GM23338 (cell line): ENCODE data around the gene CNGB1. TPM values are rescaled to one million over a fixed set of nuclear protein-coding genes. Genes with fewer than 3 reads are reported as not detected.

ENCODE experiments used
- ATAC-seq: fragments of 200-7000 bp; cut with Tn5 transposase; 3 replicates; pipeline ENCODE4 v1.9.1; 2020
- DNase-seq: peaks from one replicate; pipeline ENCODE4 v3.0.0-alpha.2; 2015; ENCODE audit warnings: low spot score
- H2AFZ ChIP-seq: fragments of 200-600 bp; sonication (generic); 2 replicates; pipeline ENCODE4 v1.8.0; 2016; ENCODE audit warnings: antibody characterized with exemption, mild to moderate bottlenecking, moderate library complexity
- H3F3A ChIP-seq: fragments of 200-600 bp; sonication (generic); replicated peaks from 2 replicates; pipeline ENCODE4 v1.8.0; 2017; ENCODE audit warnings: antibody characterized with exemption, mixed run types, low read depth
- H3K27ac ChIP-seq: fragments of 200-600 bp; sonication (generic); 2 replicates; pipeline ENCODE4 v1.6.1; 2016; ENCODE audit warnings: low read depth
- H3K27me3 ChIP-seq: fragments of 200-600 bp; sonication (generic); 2 replicates; pipeline ENCODE4 v1.8.0; 2016; ENCODE audit warnings: mild to moderate bottlenecking, mixed run types, moderate library complexity; ENCODE audit not compliant: insufficient read depth
- H3K36me3 ChIP-seq: fragments of 200-600 bp; sonication (generic); 2 replicates; pipeline ENCODE4 v1.8.0; 2016; ENCODE audit warnings: mild to moderate bottlenecking; ENCODE audit not compliant: insufficient read depth
- H3K4me1 ChIP-seq: fragments of 200-600 bp; sonication (generic); 2 replicates; pipeline ENCODE4 v1.8.0; 2016; ENCODE audit warnings: mild to moderate bottlenecking, moderate library complexity; ENCODE audit not compliant: insufficient read depth
- H3K4me2 ChIP-seq: fragments of 200-600 bp; sonication (generic); 2 replicates; pipeline ENCODE4 v1.7.1; 2017; ENCODE audit warnings: mixed run types
- H3K4me3 ChIP-seq: fragments of 200-600 bp; sonication (generic); 2 replicates; pipeline ENCODE4 v1.6.1; 2016; ENCODE audit warnings: mixed run types
- H3K79me2 ChIP-seq: fragments of 200-600 bp; sonication (generic); replicated peaks from 2 replicates; pipeline ENCODE4 v1.8.0; 2017; ENCODE audit warnings: mild to moderate bottlenecking; ENCODE audit not compliant: insufficient read depth
- H3K9me2 ChIP-seq: fragments of 200-600 bp; sonication (generic); 2 replicates; pipeline ENCODE4 v1.8.0; 2017; ENCODE audit not compliant: insufficient read depth
- H4K20me1 ChIP-seq: fragments of 200-600 bp; sonication (generic); replicated peaks from 2 replicates; pipeline ENCODE4 v1.8.0; 2017; ENCODE audit warnings: mild to moderate bottlenecking; ENCODE audit not compliant: insufficient read depth
- H3K27ac Mint-ChIP-seq: 2 replicates; pipeline ENCODE4 v1.8.0; 2020; ENCODE audit warnings: inconsistent platforms, mild to moderate bottlenecking, moderate library complexity, mixed read lengths
- H3K27me3 Mint-ChIP-seq: 3 replicates; pipeline ENCODE4 v1.8.0; 2022; ENCODE audit warnings: low read depth, mild to moderate bottlenecking, moderate library complexity, mixed read lengths, inconsistent platforms; ENCODE audit not compliant: insufficient read depth, poor library complexity
- H3K36me3 Mint-ChIP-seq: 3 replicates; pipeline ENCODE4 v1.8.0; 2021; ENCODE audit warnings: low read depth, mild to moderate bottlenecking, inconsistent platforms, moderate library complexity, mixed read lengths
- H3K4me1 Mint-ChIP-seq: 3 replicates; pipeline ENCODE4 v1.8.0; 2020; ENCODE audit warnings: mild to moderate bottlenecking, inconsistent platforms, mixed read lengths
- H3K4me3 Mint-ChIP-seq: 3 replicates; pipeline ENCODE4 v1.8.0; 2021; ENCODE audit warnings: moderate library complexity, mild to moderate bottlenecking, inconsistent platforms, mixed read lengths
- H3K9me3 Mint-ChIP-seq: 3 replicates; pipeline ENCODE4 v1.8.0; 2020; ENCODE audit warnings: moderate library complexity, mild to moderate bottlenecking, inconsistent platforms, mixed read lengths
- CREB1 ChIP-seq: fragments of 250-450 bp; sonication (Bioruptor Pico); IDR thresholded peaks from 2 replicates; pipeline ENCODE4 v1.5.0; 2020; ENCODE audit warnings: low read depth, mild to moderate bottlenecking, moderate library complexity
- EZH2phosphoT487 ChIP-seq: fragments of 200-600 bp; sonication (generic); IDR thresholded peaks from one replicate; pipeline ENCODE4 v1.8.1; 2018; ENCODE audit warnings: antibody characterized with exemption; ENCODE audit not compliant: unreplicated experiment
- NANOG ChIP-seq: IDR thresholded peaks from 2 replicates; pipeline ENCODE4 v1.6.1; 2016; ENCODE audit warnings: antibody characterized with exemption, borderline replicate concordance
- ZNF114 ChIP-seq: fragments of 250-450 bp; sonication (Bioruptor Pico); IDR thresholded peaks from 2 replicates; pipeline ENCODE4 v1.5.0; 2020; ENCODE audit warnings: mild to moderate bottlenecking, moderate library complexity
- ZNF331 ChIP-seq: fragments of 250-450 bp; sonication (Bioruptor Pico); IDR thresholded peaks from 2 replicates; pipeline ENCODE4 v1.5.0; 2020; ENCODE audit warnings: low read depth, mild to moderate bottlenecking, moderate library complexity
- polyA plus RNA-seq: library from polyadenylated mRNA; unstranded; fragments of >200 nt; fragmentation: Nextera tagmentation; extraction: Ambion mirVana; gene quantifications from 2 replicates; pipeline ENCODE4 v1.2.1, GENCODE V29; 2016
- total RNA-seq: library from RNA; depleted of rRNA; stranded (reverse); fragments of >200 nt; shearing (Covaris generic); gene quantifications from 2 replicates; pipeline ENCODE4 v1.2.3, GENCODE V29; 2014
- TF ChIP-seq, protein P1 (sequence below): fragments of 250-450 bp; sonication (Bioruptor Pico); IDR thresholded peaks from 2 replicates; pipeline ENCODE4 v1.5.0; 2020; ENCODE audit warnings: mild to moderate bottlenecking, moderate library complexity
- TF ChIP-seq, protein P2 (sequence below), 2 experiments: fragments of 200-600 bp in 1 of 2; sonication (generic) in 1 of 2; conservative IDR thresholded peaks; 2 replicates each; pipeline versions ENCODE4 v1.5.1 to v1.6.1; 2016 to 2017; ENCODE audit warnings: antibody characterized with exemption in 2 of 2, low read depth in 2 of 2, mild to moderate bottlenecking in 2 of 2, moderate library complexity in 1 of 2
- TF ChIP-seq, protein P3 (sequence below): IDR thresholded peaks from 2 replicates; pipeline ENCODE4 v1.6.1; 2016; ENCODE audit warnings: antibody characterized with exemption

The CNGB1 gene
- total and polyA plus RNA-seq, 2 experiments from 2014 or later: not detected

DNA sequence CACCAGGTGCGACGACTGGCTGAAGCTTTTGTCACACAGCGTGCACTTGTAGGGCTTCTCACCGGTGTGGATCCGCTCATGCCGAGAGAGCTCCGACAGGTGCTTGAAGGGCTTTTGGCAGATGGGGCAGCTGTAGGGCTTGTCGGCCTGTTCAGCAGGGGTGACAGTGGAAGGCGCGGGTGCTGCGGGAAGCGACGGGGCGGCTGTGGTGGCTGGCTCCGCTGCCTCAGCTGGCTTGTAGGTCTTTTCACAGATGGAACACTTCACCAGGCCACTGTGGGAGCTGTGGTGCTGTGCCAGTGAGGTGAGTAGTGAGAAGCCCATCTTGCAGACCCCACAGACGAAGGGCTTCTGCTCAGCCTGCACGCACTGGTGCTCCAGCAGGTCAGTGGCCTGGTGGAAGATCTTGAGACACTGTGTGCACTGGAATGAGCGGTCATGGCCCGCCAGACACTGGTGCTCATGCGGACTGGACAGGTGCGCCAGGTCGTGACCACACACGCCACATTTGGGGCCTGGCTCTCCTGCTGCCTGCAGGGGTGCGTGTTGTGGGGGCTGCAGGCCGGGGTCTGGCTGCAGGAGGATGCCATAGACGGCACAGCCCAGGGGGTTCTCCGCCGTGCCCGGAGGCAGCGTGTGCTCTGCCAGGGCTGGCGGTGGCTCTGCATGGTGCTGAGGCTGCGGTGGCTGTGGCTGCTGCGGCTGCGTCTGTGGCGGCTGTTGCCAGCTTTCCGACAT is 26.8 kb upstream of the CNGB1 start:
- H3K27me3 Mint-ChIP-seq: peaks cover 11% of the 10 kb centered on the region
- Histone ChIP-seq H3K9me2 (no peaks in the 10 kb centered on the region), H3K27ac (no peak overlapping the region), H3K4me2 (no peak overlapping the region), H3K4me3 (no peak overlapping the region), H4K20me1 (no peaks in the 10 kb centered on the region; the same call in 1 of the 2 replicates), H3K36me3 (no peaks in the 10 kb centered on the region), H3K27me3 (no peaks in the 10 kb centered on the region), H3K79me2 (0 out of 2 replicates have a peak, but pooled peaks cover 6% of the 10 kb centered on the region), H3F3A (peaks cover 7% of the 10 kb centered on the region), H2AFZ (no peak overlapping the region), H3K4me1 (peaks cover 8% of the 10 kb centered on the region)
- no peaks in the 10 kb centered on the region; the same call in 2 of the 3 replicates for H3K9me3 Mint-ChIP-seq
- H3K4me3 Mint-ChIP-seq: no peak overlapping the region
- no peak overlapping the region for H3K27ac Mint-ChIP-seq
- peaks cover 31% of the 10 kb centered on the region for H3K4me1 Mint-ChIP-seq
- no peak for TF ChIP-seq ZNF331 (CRISPR knock-in tag)
- TF ChIP-seq, protein P1, sequence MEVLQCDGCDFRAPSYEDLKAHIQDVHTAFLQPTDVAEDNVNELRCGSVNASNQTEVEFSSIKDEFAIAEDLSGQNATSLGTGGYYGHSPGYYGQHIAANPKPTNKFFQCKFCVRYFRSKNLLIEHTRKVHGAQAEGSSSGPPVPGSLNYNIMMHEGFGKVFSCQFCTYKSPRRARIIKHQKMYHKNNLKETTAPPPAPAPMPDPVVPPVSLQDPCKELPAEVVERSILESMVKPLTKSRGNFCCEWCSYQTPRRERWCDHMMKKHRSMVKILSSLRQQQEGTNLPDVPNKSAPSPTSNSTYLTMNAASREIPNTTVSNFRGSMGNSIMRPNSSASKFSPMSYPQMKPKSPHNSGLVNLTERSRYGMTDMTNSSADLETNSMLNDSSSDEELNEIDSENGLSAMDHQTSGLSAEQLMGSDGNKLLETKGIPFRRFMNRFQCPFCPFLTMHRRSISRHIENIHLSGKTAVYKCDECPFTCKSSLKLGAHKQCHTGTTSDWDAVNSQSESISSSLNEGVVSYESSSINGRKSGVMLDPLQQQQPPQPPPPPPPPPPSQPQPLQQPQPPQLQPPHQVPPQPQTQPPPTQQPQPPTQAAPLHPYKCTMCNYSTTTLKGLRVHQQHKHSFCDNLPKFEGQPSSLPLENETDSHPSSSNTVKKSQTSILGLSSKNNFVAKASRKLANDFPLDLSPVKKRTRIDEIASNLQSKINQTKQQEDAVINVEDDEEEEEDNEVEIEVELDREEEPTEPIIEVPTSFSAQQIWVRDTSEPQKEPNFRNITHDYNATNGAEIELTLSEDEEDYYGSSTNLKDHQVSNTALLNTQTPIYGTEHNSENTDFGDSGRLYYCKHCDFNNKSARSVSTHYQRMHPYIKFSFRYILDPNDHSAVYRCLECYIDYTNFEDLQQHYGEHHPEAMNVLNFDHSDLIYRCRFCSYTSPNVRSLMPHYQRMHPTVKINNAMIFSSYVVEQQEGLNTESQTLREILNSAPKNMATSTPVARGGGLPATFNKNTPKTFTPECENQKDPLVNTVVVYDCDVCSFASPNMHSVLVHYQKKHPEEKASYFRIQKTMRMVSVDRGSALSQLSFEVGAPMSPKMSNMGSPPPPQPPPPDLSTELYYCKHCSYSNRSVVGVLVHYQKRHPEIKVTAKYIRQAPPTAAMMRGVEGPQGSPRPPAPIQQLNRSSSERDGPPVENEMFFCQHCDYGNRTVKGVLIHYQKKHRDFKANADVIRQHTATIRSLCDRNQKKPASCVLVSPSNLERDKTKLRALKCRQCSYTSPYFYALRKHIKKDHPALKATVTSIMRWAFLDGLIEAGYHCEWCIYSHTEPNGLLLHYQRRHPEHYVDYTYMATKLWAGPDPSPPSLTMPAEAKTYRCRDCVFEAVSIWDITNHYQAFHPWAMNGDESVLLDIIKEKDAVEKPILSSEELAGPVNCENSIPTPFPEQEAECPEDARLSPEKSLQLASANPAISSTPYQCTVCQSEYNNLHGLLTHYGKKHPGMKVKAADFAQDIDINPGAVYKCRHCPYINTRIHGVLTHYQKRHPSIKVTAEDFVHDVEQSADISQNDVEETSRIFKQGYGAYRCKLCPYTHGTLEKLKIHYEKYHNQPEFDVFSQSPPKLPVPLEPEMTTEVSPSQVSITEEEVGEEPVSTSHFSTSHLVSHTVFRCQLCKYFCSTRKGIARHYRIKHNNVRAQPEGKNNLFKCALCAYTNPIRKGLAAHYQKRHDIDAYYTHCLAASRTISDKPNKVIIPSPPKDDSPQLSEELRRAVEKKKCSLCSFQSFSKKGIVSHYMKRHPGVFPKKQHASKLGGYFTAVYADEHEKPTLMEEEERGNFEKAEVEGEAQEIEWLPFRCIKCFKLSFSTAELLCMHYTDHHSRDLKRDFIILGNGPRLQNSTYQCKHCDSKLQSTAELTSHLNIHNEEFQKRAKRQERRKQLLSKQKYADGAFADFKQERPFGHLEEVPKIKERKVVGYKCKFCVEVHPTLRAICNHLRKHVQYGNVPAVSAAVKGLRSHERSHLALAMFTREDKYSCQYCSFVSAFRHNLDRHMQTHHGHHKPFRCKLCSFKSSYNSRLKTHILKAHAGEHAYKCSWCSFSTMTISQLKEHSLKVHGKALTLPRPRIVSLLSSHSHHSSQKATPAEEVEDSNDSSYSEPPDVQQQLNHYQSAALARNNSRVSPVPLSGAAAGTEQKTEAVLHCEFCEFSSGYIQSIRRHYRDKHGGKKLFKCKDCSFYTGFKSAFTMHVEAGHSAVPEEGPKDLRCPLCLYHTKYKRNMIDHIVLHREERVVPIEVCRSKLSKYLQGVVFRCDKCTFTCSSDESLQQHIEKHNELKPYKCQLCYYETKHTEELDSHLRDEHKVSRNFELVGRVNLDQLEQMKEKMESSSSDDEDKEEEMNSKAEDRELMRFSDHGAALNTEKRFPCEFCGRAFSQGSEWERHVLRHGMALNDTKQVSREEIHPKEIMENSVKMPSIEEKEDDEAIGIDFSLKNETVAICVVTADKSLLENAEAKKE (CRISPR knock-in tag): no peak
- TF ChIP-seq, protein P2, sequence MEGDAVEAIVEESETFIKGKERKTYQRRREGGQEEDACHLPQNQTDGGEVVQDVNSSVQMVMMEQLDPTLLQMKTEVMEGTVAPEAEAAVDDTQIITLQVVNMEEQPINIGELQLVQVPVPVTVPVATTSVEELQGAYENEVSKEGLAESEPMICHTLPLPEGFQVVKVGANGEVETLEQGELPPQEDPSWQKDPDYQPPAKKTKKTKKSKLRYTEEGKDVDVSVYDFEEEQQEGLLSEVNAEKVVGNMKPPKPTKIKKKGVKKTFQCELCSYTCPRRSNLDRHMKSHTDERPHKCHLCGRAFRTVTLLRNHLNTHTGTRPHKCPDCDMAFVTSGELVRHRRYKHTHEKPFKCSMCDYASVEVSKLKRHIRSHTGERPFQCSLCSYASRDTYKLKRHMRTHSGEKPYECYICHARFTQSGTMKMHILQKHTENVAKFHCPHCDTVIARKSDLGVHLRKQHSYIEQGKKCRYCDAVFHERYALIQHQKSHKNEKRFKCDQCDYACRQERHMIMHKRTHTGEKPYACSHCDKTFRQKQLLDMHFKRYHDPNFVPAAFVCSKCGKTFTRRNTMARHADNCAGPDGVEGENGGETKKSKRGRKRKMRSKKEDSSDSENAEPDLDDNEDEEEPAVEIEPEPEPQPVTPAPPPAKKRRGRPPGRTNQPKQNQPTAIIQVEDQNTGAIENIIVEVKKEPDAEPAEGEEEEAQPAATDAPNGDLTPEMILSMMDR (conservative IDR thresholded peaks at IDR 0.05; ENCODE audit: low read depth in 2 of 2): no peak
- TF ChIP-seq, protein P3, sequence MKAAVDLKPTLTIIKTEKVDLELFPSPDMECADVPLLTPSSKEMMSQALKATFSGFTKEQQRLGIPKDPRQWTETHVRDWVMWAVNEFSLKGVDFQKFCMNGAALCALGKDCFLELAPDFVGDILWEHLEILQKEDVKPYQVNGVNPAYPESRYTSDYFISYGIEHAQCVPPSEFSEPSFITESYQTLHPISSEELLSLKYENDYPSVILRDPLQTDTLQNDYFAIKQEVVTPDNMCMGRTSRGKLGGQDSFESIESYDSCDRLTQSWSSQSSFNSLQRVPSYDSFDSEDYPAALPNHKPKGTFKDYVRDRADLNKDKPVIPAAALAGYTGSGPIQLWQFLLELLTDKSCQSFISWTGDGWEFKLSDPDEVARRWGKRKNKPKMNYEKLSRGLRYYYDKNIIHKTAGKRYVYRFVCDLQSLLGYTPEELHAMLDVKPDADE: no peak
- no peak for TF ChIP-seq EZH2phosphoT487
- no peak for TF ChIP-seq NANOG
- no peak for TF ChIP-seq ZNF114 (CRISPR knock-in tag)
- TF ChIP-seq CREB1 (CRISPR knock-in tag): no peak
- no peak for ATAC-seq
- no peak for DNase-seq
- H3K36me3 Mint-ChIP-seq: peaks cover 14% of the 10 kb centered on the region; the same call in 2 of the 3 replicates
